ENCODE results near the gene KCNMA1.

The KCNMA1 gene

DNA sequence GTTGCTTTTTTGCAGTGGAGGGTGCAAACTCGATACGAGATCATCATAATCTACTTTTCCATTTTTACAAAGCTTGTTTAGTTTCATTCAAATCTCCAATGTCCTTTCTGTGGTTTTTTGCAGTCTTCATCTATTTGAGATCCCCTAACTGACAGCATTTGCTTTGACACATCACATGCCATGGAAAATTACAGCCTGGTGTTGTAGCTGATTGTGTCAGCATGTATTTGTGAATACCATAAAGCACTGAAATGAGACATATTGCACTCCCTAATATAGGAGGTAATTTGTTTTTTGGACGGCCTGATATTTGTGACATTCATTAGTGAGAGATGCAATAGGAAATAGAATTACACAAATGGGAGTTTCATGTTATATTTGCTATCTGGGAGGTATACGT is 620.8 kb downstream of the KCNMA1 start:
- no peak for DNase-seq

DNA sequence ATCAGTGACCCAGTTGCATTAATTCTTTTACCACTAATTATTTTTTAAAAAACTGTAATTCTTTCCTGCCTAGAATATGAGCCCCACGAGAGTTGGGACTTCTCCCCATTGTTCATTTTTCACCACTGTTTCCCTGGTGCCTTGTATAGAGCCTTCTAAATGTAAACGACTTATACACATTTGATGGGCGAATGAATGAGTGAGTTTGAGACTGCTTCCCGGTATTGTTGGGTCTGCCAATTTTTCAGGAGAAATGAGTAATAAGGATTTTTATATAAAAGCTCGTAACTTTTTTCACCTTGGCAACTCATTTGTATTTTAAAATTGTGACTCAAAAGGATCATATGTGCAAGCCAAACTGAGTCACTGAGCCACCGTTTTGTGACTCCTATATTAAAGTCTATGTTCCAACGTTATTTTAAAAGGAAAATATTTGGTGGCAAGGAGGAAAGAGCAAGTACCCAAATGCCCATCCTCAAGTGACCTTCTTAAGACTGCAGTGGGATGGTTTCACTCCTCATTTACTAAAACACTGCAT is 621.3 kb downstream of the KCNMA1 start:
- DNase-seq = no peak

DNA sequence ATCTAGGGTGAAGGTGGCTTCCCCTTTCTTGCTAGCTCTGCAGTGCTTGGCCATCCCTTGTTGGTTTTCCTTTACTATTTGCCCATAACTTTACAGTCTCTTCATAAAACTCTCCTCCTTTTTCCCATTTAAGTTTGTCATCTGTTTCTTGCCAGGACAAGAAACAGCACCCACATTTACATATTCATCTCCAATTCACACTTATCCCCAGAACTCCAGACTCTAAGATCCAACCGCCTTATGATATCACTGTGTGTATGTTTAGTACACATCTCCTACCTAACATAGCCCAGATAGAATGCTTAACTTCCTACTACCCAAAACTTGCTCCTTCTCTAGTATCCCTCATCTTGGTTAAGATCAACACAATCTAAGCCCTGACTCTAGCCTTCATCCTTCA is 622.2 kb downstream of the KCNMA1 start:
- no peak for DNase-seq

DNA sequence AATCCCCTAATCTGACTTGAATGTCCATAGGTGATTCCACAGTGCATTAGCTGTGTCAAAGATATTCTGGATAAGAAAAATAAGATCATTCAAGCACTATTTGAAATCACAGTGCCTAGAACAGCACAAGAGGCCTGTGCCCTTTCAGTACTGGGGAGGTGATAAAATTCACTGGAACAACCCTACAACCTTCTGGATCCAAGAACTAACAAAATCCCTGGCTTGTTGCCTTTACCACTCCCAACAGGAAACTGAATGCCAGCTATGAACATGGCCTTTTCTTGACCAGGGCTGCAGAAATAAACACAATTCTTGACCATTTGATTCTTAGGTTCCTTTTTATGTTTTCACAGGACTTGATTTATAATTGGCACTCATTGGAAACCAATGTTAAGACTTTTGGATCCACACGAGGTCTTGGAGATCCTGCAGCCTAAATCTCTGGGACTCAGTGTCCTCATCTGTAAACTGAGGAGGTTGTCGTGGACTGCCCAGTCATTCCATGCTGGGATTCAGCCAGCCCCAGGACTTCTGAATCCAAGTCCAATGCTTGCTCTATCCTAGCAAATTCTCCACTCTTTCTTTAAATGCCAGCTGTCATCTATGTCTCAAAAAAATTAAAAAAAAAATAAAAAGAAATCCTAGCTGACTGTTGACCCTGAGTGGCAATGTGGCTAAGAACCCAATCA is 624.7 kb downstream of the KCNMA1 start:
- DNase-seq = no peak

DNA sequence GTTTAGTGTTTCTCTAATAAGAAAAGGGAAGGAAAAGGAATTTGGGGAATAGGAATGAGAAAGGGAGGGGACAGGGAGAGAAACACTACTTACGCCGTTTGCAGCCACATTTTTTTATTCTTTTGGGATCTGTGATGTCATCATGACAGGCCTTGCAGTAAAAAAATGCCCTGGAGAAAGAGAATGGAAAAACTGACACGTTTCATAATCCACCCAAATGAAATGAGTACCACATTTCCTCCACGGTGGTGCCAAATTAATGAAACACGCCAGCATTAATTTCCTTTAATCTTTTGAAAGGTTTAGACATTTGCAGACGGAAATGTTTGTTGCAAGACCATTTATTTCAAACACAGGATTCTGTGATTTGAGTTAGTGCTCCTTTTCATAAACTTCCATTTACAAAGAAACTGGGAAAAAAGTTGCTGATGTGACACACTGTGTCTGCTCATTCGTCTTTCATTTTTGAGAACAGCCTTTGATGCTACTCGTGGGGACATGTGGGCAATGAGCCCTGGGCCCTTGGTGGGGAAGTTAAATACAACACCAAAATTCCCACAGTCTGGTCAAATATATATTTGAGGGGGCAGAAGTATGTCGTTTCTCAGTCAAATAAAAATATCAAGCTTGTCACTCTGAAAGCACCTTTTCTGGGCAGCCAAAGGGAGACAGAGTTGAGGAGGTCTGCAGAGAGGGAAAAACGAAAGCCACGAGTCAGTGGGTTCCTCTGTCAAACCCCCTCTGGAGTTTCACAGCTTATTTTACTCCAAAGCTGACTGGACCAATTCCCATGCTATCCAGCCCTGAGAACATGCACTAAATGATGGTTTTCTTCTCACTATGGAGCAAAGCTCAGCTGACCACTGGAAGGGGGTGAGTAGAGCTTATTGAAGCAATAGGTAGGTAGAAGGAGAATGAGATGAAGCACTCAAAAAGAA is 625.5 kb downstream of the KCNMA1 start:
- no peak for DNase-seq

DNA sequence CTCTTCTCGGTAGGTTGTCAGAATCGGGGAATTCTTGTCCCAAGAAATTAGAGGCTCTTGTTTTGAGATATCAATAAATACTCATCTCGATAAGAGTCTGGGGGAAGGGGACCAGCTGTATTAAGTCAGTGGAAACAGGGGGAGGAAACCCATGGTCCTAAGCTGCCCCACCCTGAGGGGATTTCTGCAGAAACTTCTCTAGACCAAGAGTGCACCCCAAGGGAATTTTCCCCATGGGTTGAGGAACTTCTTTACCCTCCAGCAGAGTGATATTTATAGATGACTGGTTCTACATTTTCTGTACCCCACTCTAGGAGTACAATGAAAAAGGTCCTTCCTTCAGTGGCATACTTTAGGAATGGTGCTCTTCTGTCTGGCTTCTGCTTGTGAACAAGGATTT is 627.2 kb downstream of the KCNMA1 start:
- DNase-seq = no peak

DNA sequence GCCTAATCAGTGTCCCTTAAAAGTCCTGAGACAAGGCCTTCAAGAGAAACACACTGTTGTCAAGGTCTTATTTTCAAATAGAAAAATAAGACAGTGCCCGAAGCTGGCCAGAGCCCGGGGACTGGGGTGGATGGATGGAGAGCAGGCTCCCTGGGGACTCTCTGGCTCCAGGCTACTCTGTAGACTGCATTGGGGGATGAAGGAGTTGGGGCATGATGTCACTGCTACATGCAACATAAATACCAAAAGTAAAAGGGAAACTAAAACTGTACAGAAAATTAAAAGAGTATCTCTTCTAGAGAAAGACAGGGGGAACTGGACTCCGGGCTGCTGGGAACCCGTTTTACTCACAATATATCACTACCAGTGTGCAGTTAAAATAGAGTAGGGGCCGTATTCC is 629.8 kb downstream of the KCNMA1 start:
- no peak for DNase-seq

DNA sequence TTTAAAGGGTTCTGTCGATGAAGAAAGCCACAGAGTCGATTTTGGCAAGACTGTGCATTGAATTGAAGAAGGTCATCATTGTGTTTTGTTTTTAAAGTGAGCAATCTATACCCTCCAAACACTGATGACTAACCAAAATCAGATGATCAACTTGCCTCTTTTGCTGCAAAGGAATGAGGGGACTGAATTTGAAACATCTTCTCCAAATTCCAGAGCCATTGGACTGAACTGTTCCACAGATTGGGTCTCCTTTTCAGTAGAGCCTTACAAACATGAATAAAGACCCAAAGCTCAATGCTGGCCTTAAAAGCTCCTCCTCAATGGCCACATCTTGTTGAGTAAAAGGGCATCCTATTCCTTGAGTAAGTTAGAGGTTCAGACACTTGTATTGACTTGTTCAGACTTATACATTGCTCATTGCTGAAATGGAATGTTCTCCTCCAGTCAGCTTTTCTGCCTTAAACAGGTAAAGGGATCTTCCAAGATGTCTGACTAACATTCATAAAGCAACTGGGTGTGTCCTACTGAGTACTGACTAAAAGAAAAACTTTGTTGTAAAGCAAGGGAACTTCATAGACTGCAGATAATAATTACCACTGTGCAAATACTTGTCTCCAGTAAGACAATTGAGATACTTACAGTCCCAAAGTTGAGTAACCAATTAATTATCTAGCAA is 630.6 kb downstream of the KCNMA1 start:
- no peak for DNase-seq

DNA sequence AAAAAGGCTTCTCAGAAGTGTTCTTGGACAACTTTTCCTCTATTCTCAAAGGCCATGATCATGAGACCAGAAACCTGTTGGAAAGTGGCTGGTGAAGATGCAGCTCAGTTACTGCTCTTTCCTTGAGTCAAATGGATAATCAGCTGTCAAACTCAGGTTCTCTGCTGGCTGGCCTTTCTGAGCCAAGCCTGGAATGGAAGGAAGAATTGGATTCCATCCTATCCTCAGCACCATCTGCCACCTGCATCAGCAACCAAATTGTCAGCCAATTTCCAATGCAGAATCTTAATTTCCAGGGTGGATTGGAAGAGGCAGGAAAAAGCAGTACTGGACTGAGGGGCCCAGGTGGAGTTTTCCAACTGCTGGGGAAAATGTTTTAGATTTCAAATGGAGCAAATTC is 631.7 kb downstream of the KCNMA1 start:
- no peak for DNase-seq

DNA sequence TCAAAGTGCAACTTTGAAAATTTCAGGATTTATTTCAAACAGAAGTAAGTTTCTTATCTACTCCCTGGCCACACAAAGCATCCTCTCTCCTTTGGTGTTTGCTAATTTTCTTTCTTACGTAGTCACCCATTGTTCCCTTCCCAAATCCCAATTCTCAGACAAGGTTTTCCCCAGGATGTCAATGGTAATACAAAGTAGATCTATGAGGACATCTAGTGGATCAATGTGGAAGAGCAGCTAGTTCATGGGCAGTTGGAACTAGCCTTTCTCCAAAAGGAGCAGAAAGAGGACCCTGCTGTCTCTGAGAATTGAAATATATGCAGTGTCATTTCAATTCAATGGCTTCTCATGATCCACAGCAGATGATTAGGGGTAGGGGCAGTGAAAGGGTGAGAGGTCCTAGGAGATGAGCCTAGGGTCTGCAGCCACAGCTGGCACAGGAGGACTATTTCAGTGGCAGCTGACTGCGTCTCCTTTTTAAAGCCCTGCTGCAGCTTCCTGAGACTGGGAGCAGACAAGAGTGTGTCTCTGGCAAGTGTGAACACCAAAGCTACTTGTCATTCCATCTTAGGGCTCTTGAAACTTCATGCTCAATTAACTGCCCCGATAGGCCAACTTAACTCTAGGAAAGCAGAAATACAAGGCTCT is 632.6 kb downstream of the KCNMA1 start:
- DNase-seq = no peak

DNA sequence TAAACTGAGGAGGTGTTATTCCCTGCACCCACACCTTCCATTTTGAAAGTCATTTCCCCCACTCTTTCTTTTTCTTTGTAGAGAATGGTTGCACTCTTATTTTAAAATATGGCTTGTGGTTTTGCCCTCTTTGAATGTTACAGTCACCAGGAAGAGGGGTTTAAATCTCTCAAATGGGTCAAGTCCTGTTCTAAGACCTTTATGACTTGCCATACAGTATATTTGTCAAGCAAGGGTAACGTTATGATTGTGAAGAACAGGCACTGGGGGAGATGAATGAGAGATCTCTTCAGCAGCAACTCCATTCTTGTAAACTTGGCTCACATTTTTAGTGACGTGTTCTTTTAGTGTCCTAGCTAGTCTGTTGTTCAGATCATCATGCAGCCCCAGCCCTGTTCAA is 634.7 kb downstream of the KCNMA1 start:
- DNase-seq = no peak

DNA sequence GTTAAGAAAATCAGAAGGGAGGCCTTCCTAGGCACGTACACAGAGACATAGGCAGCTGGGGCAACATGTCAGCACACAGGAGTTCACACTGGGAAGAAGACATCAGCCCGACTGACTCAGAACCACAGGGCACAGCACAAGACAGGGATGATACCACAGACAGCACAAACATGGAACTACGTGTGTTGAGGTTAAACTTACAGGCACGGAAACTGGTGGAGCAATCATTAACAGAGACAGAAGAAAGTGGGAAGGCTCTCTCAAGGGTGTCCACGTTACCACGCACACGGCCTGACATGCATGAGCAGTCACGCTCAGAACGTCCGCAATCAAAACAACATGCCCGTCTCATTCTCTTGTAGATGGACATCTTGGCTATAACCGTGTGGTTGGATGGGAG is 636.4 kb downstream of the KCNMA1 start:
- no peak for DNase-seq

DNA sequence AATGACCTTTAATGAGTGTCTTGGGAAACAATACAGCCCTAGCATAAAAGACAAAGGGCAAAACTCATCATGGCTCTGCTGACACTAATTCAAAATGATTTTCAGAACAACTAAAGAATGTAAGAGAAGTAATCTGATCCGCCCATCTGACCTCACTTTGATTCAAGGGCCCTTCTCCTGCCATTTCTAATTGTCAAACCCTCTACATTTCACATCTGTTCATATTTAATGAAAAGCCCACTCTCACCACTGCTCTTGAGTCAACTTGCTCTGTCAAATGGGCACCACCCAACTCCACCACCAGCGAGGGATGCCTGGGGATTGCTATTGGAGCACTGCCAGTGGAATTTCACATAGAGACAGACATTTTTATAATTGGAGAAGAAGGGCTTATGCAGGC is 639.2 kb downstream of the KCNMA1 start:
- DNase-seq = no peak

DNA sequence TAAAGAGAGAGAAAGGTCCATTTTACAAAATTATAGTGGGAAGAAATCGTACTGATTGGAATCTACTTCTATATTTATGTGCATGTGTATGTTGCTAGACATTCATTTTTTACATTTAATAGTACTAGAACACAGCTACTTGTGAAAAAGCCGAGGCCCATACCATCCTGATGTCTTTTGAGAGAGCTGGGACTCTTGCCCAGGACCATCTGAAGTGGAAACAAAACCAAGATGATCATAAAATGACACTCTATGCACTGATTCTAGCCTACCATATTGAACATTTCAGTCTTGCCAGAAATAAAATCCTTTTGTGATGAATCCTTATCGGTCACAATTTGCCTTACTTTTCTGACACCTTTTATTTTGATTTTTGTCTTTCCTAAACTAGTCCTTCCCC is 640.0 kb downstream of the KCNMA1 start:
- DNase-seq = no peak

DNA sequence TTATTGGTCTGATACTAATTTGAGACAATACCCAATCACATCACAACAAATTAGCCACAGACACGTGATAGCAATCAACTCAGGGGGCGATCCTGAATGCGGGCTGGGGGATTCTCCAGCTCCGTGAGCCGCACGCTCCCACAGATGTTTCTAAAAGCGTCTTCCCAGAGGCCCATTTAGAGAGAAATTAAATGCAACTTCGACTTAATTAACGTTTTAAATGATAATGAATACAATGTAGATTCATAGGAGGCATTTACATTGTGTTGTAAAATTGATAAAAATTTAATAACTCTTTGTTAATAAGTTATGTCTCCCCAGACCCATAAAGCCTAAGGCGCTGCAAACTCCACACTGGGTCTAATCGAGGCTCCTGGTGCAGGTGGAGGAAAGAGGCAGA is 642.6 kb downstream of the KCNMA1 start:
- DNase-seq = no peak

DNA sequence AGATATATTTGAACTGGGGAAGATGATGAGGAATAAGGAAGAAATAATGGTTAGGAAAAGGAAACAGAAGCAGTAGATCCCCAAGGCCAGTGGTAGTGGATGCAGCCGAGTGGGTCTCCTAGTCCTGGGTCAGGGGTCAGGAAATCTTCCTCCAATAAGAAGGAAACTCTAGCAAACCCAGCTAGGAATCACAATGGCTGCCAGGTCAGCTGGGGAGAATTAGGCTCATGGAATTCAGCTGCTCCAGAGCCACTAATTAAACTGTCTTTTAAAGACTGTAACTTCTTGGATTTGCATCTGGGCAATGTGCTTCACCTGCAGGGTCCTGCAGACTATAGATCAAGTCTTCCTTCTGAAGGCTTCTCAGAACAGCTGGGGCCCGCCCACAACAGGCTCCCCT is 644.4 kb downstream of the KCNMA1 start:
- DNase-seq = no peak

DNA sequence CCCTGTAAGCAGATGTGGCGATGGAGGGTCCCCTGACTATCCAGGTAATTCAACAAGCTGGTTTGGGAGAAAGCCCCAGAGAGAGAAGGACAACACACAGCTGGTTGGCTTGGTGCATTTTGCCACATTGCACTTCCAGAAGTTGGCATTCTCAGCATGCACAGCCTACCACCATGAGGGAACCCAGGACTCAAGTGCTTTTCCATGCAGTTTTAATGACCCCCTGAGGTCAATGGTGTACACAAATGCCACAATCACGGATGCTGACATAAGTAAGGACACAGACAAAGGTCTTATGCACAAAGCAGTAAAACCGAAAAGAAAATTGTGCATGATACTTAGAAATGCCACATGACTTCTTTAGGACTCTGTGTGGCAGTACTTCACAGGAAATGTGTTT is 645.1 kb downstream of the KCNMA1 start:
- no peak for DNase-seq

DNA sequence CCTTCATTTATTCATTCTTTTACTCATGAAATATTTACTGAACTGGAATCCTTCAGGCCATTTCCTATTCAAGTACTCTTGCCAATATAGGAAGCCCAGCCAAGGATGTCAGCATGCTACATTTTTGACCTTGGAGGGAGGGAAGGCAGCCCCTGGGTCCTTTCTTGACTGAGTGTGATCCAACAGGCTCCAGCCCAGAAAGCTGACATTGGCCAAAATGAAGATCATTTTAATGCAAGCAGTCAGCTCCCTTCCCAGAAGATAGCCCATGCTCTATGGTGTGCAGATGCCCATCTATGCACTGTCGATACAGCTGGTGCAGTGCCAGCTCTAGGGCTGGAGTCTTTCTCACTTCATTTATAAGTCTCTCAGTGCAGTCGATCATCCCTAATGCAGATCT is 646.0 kb downstream of the KCNMA1 start:
- DNase-seq = no peak

DNA sequence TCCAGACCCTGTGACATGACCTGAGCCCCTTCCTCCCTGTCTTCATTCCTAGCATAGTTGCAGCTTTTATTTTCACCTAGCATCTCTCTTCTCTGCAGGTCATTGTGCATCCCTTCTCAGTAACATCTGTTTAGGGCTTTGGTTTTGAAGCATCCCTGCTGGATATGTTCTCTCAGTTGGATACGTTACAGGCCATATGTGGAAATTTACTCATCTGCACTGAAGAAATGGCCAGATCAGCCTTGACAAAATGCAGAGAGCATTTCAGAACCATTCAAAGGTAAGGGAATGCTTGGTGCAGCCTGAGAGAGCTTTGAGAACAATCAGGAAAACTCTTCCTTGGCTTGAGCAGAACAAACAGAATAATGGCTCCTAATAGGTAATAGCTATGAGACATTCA is 647.0 kb downstream of the KCNMA1 start:
- DNase-seq = no peak

DNA sequence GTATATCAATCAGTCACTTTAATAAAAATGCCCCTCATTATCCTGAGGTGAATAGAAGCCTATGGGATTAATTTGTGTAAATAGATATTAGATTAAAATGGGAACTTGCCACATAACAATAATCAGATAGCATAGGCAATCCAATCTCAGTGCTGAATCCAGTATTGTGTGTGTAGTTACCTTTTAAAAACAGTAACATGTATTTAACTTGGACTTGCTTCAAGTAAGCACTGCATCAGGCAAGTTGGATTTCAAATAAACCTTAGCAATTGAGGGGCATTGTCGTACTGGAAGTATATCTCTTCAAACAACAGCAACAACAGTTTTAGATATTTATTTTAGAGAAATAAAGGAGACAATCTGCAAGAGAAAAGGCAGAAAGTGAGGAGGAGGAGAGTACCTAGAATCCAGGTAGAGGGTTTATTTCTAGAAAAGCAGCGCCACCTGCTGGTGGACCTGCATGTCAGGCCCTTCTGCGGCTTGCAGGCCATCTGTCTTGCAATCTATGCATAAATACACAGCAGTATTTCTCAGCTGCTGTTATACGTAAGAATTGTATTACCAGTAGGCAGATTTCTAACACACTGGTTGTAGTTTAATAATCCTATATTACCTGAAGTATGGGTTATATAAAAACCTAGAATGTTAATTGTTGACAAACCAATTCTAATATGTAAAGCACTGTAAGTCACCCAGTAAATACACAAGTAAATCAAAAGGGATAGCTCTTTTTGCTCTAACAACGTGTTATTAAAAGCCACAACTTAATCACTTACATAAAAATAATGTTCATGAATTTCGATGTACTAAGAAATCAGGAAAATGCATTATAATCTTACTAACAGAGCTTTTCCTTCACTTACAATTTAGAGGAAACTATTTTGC is 652.8 kb downstream of the KCNMA1 start:
- peak; percentile 40 for DNase-seq

DNA sequence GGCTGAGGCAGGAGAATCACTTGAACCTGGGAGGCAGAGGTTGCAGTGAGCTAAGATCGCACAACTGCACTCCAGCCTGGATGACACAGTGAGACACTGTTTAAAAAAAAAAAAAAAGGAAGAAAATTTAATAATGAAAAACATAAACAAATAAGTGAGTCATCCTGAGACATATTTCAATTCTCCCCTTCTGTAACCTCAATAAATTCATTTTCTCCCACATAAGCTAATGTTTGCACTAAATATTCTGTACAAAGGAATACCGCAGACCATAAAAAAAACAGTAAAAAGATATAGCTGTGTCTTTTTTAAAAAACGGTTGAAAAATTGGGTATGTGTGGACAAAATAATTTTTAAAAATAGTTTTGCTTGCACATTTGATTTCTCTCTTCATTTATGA is 654.0 kb downstream of the KCNMA1 start:
- DNase-seq = no peak

DNA sequence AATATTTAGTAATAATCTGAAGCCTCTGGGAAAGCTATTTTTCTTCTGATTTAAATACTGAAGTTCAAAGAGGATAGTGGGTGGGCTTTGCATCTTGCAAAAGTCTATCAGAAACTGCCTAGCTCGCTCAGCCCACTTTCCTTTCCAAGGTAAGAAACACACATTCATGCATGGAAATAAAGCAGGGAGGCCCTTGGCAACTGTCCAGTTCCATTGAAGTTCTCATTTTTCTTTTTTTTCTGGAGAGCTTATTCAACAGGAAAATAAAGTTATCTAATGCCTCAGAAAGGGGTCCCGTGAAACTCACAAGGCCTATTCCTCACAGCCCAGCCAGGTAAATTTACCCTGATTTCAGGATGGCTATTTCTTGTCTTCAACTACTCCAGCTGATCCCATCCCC is 654.9 kb downstream of the KCNMA1 start:
- no peak for DNase-seq

All from stimulated activated naive CD4-positive, alpha-beta T cell treated with Interleukin-2 at 50 U/mL for 16 hours (primary cell).